SK-N-SH treated with all-trans-retinoic acid at 6 μM for 48 hours (cell line): ENCODE measurements around the gene MAPK7.

Experiments used
- ARNTL ChIP-seq: fragments of 450-650 bp; formaldehyde crosslinking; IDR thresholded peaks from 2 replicates; pipeline ENCODE4 v1.5.0; 2020; ENCODE audit warnings: low read depth, mild to moderate bottlenecking, moderate library complexity, borderline replicate concordance
- ESRRG ChIP-seq: fragments of 250-450 bp; sonication (Bioruptor Pico); IDR thresholded peaks from 2 replicates; pipeline ENCODE4 v1.6.1; 2021; ENCODE audit warnings: mild to moderate bottlenecking
- GLIS3 ChIP-seq: fragments of 250-450 bp; sonication (Bioruptor Pico); IDR thresholded peaks from 2 replicates; pipeline ENCODE4 v1.5.0; 2020; ENCODE audit warnings: mild to moderate bottlenecking, moderate library complexity
- ISL1 ChIP-seq: fragments of 250-450 bp; sonication (Bioruptor Pico); IDR thresholded peaks from 2 replicates; pipeline ENCODE4 v2.1.2; 2022; ENCODE audit warnings: mild to moderate bottlenecking, moderate library complexity
- PPARA ChIP-seq: fragments of 250-450 bp; sonication (Bioruptor Pico); IDR thresholded peaks from 2 replicates; pipeline ENCODE4 v1.5.0; 2020; ENCODE audit warnings: mild to moderate bottlenecking, borderline replicate concordance
- RARB ChIP-seq: fragments of 250-450 bp; sonication (Bioruptor Pico); IDR thresholded peaks from 2 replicates; pipeline ENCODE4 v1.8.0; 2021; ENCODE audit warnings: mild to moderate bottlenecking, moderate library complexity
- TCF4 ChIP-seq: fragments of 250-450 bp; sonication (Bioruptor Pico); IDR thresholded peaks from 2 replicates; pipeline ENCODE4 v1.8.0; 2021; ENCODE audit warnings: mild to moderate bottlenecking, moderate library complexity, borderline replicate concordance
- ZFP3 ChIP-seq: fragments of 250-450 bp; sonication (Bioruptor Pico); IDR thresholded peaks from 2 replicates; pipeline ENCODE4 v1.5.0; 2020; ENCODE audit warnings: mild to moderate bottlenecking, moderate library complexity
- ZNF8 ChIP-seq: fragments of 450-650 bp; formaldehyde crosslinking; IDR thresholded peaks from 2 replicates; pipeline ENCODE4 v1.5.0; 2020; ENCODE audit warnings: mild to moderate bottlenecking, moderate library complexity
- TF ChIP-seq, protein P1 (sequence below): fragments of 250-450 bp; sonication (Bioruptor Pico); IDR thresholded peaks from 2 replicates; pipeline ENCODE4 v1.8.0; 2021; ENCODE audit warnings: low read depth, mild to moderate bottlenecking, moderate library complexity, borderline replicate concordance
- TF ChIP-seq, protein P2 (sequence below): fragments of 250-450 bp; sonication (Bioruptor Pico); IDR thresholded peaks from 2 replicates; pipeline ENCODE4 v1.5.1; 2020; ENCODE audit warnings: low read depth, mild to moderate bottlenecking, moderate library complexity
- TF ChIP-seq, protein P3 (sequence below): fragments of 250-450 bp; sonication (Bioruptor Pico); IDR thresholded peaks from 2 replicates; pipeline ENCODE4 v1.5.0; 2020; ENCODE audit warnings: mild to moderate bottlenecking, moderate library complexity
- TF ChIP-seq, protein P4 (sequence below): fragments of 250-450 bp; sonication (Bioruptor Pico); IDR thresholded peaks from 2 replicates; pipeline ENCODE4 v1.5.1; 2021; ENCODE audit warnings: mild to moderate bottlenecking, moderate library complexity
- TF ChIP-seq, protein P5 (sequence below): fragments of 250-450 bp; sonication (Bioruptor Pico); IDR thresholded peaks from 2 replicates; pipeline ENCODE4 v1.8.0; 2020; ENCODE audit warnings: mild to moderate bottlenecking, moderate library complexity, borderline replicate concordance

DNA sequence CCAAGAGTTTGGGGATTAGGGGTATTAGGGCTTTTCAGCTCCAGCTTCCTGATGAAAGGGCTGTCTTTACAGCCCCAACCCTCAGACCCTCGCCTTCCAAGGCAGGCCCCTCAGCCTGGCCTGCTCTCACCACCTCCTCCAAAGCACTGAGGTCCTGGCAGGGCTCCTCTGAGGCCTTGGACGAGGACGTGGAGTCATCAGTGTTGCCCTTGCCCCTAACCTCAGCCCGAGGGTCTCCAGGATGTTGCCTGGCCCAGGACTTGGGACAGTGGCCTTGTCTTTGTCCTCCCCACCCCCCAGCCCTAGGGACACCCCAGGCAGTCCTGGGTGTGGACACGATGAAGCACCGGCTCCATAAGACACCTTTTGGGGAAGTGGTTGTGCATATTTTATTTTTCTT lies 44.0 kb upstream of the MAPK7 start:
- no peak for TF ChIP-seq RARB (CRISPR knock-in tag)
- TF ChIP-seq, protein P1, sequence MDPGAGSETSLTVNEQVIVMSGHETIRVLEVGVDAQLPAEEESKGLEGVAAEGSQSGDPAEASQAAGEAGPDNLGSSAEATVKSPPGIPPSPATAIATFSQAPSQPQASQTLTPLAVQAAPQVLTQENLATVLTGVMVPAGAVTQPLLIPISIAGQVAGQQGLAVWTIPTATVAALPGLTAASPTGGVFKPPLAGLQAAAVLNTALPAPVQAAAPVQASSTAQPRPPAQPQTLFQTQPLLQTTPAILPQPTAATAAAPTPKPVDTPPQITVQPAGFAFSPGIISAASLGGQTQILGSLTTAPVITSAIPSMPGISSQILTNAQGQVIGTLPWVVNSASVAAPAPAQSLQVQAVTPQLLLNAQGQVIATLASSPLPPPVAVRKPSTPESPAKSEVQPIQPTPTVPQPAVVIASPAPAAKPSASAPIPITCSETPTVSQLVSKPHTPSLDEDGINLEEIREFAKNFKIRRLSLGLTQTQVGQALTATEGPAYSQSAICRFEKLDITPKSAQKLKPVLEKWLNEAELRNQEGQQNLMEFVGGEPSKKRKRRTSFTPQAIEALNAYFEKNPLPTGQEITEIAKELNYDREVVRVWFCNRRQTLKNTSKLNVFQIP = no peak
- TF ChIP-seq ARNTL = no peak
- no peak for TF ChIP-seq GLIS3 (CRISPR knock-in tag)
- TF ChIP-seq, protein P2, sequence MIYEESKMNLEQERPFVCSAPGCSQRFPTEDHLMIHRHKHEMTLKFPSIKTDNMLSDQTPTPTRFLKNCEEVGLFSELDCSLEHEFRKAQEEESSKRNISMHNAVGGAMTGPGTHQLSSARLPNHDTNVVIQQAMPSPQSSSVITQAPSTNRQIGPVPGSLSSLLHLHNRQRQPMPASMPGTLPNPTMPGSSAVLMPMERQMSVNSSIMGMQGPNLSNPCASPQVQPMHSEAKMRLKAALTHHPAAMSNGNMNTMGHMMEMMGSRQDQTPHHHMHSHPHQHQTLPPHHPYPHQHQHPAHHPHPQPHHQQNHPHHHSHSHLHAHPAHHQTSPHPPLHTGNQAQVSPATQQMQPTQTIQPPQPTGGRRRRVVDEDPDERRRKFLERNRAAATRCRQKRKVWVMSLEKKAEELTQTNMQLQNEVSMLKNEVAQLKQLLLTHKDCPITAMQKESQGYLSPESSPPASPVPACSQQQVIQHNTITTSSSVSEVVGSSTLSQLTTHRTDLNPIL (CRISPR knock-in tag) = no peak
- TF ChIP-seq, protein P3, sequence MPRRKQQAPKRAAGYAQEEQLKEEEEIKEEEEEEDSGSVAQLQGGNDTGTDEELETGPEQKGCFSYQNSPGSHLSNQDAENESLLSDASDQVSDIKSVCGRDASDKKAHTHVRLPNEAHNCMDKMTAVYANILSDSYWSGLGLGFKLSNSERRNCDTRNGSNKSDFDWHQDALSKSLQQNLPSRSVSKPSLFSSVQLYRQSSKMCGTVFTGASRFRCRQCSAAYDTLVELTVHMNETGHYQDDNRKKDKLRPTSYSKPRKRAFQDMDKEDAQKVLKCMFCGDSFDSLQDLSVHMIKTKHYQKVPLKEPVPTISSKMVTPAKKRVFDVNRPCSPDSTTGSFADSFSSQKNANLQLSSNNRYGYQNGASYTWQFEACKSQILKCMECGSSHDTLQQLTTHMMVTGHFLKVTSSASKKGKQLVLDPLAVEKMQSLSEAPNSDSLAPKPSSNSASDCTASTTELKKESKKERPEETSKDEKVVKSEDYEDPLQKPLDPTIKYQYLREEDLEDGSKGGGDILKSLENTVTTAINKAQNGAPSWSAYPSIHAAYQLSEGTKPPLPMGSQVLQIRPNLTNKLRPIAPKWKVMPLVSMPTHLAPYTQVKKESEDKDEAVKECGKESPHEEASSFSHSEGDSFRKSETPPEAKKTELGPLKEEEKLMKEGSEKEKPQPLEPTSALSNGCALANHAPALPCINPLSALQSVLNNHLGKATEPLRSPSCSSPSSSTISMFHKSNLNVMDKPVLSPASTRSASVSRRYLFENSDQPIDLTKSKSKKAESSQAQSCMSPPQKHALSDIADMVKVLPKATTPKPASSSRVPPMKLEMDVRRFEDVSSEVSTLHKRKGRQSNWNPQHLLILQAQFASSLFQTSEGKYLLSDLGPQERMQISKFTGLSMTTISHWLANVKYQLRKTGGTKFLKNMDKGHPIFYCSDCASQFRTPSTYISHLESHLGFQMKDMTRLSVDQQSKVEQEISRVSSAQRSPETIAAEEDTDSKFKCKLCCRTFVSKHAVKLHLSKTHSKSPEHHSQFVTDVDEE = no peak
- TF ChIP-seq, protein P4, sequence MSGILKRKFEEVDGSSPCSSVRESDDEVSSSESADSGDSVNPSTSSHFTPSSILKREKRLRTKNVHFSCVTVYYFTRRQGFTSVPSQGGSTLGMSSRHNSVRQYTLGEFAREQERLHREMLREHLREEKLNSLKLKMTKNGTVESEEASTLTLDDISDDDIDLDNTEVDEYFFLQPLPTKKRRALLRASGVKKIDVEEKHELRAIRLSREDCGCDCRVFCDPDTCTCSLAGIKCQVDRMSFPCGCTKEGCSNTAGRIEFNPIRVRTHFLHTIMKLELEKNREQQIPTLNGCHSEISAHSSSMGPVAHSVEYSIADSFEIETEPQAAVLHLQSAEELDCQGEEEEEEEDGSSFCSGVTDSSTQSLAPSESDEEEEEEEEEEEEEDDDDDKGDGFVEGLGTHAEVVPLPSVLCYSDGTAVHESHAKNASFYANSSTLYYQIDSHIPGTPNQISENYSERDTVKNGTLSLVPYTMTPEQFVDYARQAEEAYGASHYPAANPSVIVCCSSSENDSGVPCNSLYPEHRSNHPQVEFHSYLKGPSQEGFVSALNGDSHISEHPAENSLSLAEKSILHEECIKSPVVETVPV = no peak
- no peak for TF ChIP-seq ZNF8 (CRISPR knock-in tag)
- no peak for TF ChIP-seq TCF4 (CRISPR knock-in tag)
- TF ChIP-seq, protein P5, sequence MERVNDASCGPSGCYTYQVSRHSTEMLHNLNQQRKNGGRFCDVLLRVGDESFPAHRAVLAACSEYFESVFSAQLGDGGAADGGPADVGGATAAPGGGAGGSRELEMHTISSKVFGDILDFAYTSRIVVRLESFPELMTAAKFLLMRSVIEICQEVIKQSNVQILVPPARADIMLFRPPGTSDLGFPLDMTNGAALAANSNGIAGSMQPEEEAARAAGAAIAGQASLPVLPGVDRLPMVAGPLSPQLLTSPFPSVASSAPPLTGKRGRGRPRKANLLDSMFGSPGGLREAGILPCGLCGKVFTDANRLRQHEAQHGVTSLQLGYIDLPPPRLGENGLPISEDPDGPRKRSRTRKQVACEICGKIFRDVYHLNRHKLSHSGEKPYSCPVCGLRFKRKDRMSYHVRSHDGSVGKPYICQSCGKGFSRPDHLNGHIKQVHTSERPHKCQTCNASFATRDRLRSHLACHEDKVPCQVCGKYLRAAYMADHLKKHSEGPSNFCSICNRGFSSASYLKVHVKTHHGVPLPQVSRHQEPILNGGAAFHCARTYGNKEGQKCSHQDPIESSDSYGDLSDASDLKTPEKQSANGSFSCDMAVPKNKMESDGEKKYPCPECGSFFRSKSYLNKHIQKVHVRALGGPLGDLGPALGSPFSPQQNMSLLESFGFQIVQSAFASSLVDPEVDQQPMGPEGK (CRISPR knock-in tag) = no peak
- no peak for TF ChIP-seq ISL1 (CRISPR knock-in tag)
- TF ChIP-seq ESRRG (CRISPR knock-in tag) = no peak
- TF ChIP-seq ZFP3 = no peak
- no peak for TF ChIP-seq PPARA (CRISPR knock-in tag)
